Measurements from ENCODE around the gene RBMS2. TPM values are rescaled to one million over a fixed set of nuclear protein-coding genes. Genes with fewer than 3 reads are reported as not detected.
A peak's percentile ranks its signal among the peaks of the same experiment; 100 is the strongest.

Gene RBMS2
- total and polyA plus RNA-seq, 2 donors from 2014 or later, result 8.5 to 71.3 TPM

DNA sequence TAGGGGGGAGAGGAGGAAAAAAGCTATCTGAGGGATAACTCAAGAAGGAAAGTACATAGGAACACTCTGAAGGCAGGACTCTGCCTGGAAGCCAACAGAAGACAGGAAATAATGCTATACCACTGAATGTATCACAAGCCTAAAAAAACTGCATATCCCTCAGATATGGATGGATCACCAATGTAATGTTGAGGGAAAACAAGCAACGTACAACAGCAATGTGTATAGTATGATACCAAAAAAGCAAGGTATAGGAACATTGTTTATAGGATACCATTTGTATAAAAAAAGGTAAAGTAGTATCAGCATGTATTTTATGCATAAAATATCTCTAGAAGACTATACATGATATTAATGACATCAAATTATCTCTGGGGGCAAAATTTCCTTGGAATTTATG is 37.1 kb upstream of the RBMS2 start:
- no peak overlapping the region for H3K9ac ChIP-seq (ENCODE audit: low read length in 3 of 3)
- no peaks in the 10 kb centered on the region for H3K36me3 ChIP-seq (ENCODE audit: control insufficient read depth in 2 of 3, insufficient read depth in 3 of 3, low read length in 3 of 3)
- DNase-seq, result no peak
- no peak overlapping the region for H3K4me3 ChIP-seq (ENCODE audit: low read length in 3 of 3)
- intact Hi-C loops (cut with DNase I), result no loop called here
- H3K27me3 ChIP-seq (ENCODE audit: control insufficient read depth, insufficient read depth, low read length), result peaks cover 2% of the 10 kb centered on the region
- FAIRE-seq, result no peak
- H3K27ac ChIP-seq (ENCODE audit: low read depth in 2 of 2, low read length in 2 of 2), result no peak overlapping the region
- TF ChIP-seq, protein P1, sequence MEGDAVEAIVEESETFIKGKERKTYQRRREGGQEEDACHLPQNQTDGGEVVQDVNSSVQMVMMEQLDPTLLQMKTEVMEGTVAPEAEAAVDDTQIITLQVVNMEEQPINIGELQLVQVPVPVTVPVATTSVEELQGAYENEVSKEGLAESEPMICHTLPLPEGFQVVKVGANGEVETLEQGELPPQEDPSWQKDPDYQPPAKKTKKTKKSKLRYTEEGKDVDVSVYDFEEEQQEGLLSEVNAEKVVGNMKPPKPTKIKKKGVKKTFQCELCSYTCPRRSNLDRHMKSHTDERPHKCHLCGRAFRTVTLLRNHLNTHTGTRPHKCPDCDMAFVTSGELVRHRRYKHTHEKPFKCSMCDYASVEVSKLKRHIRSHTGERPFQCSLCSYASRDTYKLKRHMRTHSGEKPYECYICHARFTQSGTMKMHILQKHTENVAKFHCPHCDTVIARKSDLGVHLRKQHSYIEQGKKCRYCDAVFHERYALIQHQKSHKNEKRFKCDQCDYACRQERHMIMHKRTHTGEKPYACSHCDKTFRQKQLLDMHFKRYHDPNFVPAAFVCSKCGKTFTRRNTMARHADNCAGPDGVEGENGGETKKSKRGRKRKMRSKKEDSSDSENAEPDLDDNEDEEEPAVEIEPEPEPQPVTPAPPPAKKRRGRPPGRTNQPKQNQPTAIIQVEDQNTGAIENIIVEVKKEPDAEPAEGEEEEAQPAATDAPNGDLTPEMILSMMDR (IDR thresholded peaks at IDR 0.05; ENCODE audit: borderline replicate concordance, extremely low read depth, insufficient read depth), result no peak
- H3K4me1 ChIP-seq (ENCODE audit: control insufficient read depth in 2 of 3, insufficient read depth in 2 of 3, low read depth in 1 of 3, low read length in 3 of 3), result peaks cover 0 to 10% (median 4%) of the 10 kb centered on the region in 3 donors
- no peaks in the 10 kb centered on the region for H3K9me3 ChIP-seq (ENCODE audit: control insufficient read depth in 2 of 3, insufficient read depth in 1 of 3, low read length in 3 of 3)

DNA sequence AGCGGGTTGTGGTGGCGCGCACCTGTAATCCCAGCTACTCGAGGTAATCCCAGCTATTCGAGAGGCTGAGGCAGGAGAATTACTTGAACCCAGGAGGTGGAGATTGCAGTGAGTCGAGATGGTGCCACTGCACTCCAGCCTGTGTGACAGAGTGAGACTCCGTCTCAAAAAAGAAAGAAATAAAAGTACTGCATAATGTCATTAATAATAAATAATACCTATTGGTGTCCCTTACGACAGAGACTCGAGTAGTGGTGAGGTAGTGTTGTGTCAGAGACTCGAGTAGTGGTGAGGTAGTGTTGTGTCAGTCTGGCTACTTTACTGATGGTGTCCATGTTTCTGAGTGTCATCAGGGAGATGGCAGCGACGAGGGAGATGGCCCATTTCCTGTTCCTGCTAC is 34.9 kb upstream of the RBMS2 start:
- DNase-seq, result no peak
- Histone ChIP-seq H3K36me3 (ENCODE audit: control insufficient read depth in 2 of 3, insufficient read depth in 3 of 3, low read length in 3 of 3) (no peaks in the 10 kb centered on the region), H3K9ac (ENCODE audit: low read length in 3 of 3) (no peak overlapping the region), H3K27ac (ENCODE audit: low read depth in 2 of 2, low read length in 2 of 2) (no peak overlapping the region), H3K27me3 (ENCODE audit: control insufficient read depth, insufficient read depth, low read length) (peaks cover 2% of the 10 kb centered on the region), H3K9me3 (ENCODE audit: control insufficient read depth in 2 of 3, insufficient read depth in 1 of 3, low read length in 3 of 3) (no peaks in the 10 kb centered on the region), H3K4me1 (ENCODE audit: control insufficient read depth in 2 of 3, insufficient read depth in 2 of 3, low read depth in 1 of 3, low read length in 3 of 3) (peaks cover 0 to 10% (median 4%) of the 10 kb centered on the region in 3 donors), H3K4me3 (ENCODE audit: low read length in 3 of 3) (peak overlapping the region in 1 of 3 donors; percentile 80)
- TF ChIP-seq, protein P1 (IDR thresholded peaks at IDR 0.05; ENCODE audit: borderline replicate concordance, extremely low read depth, insufficient read depth), result no peak
- intact Hi-C loops (cut with DNase I), result no loop called here
- no peak for FAIRE-seq

DNA sequence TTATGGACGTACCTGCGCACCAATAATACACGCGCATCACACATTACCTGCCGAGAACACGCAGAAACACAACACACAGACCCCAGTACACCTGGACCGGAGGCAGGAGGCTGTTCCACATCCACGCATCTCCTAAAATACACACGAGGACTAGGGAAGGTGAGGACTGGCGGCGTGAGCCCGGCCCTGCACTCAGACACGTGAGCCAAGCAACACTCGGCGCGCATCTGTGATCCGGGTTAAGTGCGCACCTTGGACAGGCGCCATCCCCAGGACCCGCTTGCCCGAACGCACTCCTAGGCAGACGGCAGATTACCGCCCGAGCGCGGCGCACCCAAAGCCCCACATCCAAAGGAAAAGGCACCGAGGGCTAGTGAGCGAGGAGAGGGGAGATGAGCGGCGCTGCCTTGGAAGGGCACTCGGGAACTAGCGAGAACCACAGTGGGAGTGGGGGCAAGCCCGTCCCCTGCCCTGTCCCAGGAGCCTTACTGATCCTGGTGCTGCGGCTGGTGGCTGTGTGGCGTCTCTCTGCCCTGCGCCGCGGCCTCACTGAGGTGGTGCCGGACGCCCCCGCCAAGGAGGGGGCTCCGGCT is 34.1 kb upstream of the RBMS2 start:
- H3K27ac ChIP-seq (ENCODE audit: low read depth in 2 of 2, low read length in 2 of 2), result no peak overlapping the region
- H3K27me3 ChIP-seq (ENCODE audit: control insufficient read depth, insufficient read depth, low read length), result peaks cover 2% of the 10 kb centered on the region
- DNase-seq (peak in 4 of 5 donors; percentile 51 to 77 (median 58)), FAIRE-seq (no peak)
- H3K36me3 ChIP-seq (ENCODE audit: control insufficient read depth in 2 of 3, insufficient read depth in 3 of 3, low read length in 3 of 3), result no peaks in the 10 kb centered on the region
- intact Hi-C loops (cut with DNase I), result no loop called here
- no peaks in the 10 kb centered on the region for H3K9me3 ChIP-seq (ENCODE audit: control insufficient read depth in 2 of 3, insufficient read depth in 1 of 3, low read length in 3 of 3)
- TF ChIP-seq, protein P1 (IDR thresholded peaks at IDR 0.05; ENCODE audit: borderline replicate concordance, extremely low read depth, insufficient read depth), result no peak
- peaks cover 0 to 10% (median 4%) of the 10 kb centered on the region in 3 donors for H3K4me1 ChIP-seq (ENCODE audit: control insufficient read depth in 2 of 3, insufficient read depth in 2 of 3, low read depth in 1 of 3, low read length in 3 of 3)
- H3K4me3 ChIP-seq (ENCODE audit: low read length in 3 of 3), result peak overlapping the region; percentile 39 to 80 (median 65)
- H3K9ac ChIP-seq (ENCODE audit: low read length in 3 of 3), result peak overlapping the region; percentile 26 to 55 (median 26)

All from kidney (tissue), 14 donors.